Lung (tissue), 12 donors: ENCODE data around the gene CROCC. TPM values are rescaled to one million over a fixed set of nuclear protein-coding genes. Genes with fewer than 3 reads are reported as not detected.
A peak's percentile ranks its signal among the peaks of the same experiment; 100 is the strongest.

Source experiments
- ATAC-seq: fragments of 200-7000 bp; cut with Tn5 transposase; one replicate; pipeline ENCODE4 v1.9.1; 2020; ENCODE audit warnings: moderate number of reproducible peaks; ENCODE audit not compliant: insufficient read depth, low FRiP score
- DNase-seq, 3 donors: peaks; one replicate each; pipeline ENCODE4 v3.0.0-alpha.2; 2013 to 2017
- H3K27ac ChIP-seq, 2 donors: one replicate each; pipeline ENCODE4 v1.5.1; 2013; ENCODE audit warnings: mild to moderate bottlenecking in 2 of 2, moderate library complexity in 2 of 2, control low read depth in 1 of 2, inconsistent platforms in 1 of 2, low read depth in 1 of 2, low read length in 1 of 2
- H3K27me3 ChIP-seq, 3 donors: one replicate each; pipeline ENCODE4 v1.5.1; 2013; ENCODE audit warnings: low read length in 2 of 3; ENCODE audit not compliant: control insufficient read depth in 3 of 3, insufficient read depth in 3 of 3
- H3K36me3 ChIP-seq, 4 donors: one replicate each; pipeline ENCODE4 v1.5.1; 2013; ENCODE audit warnings: low read length in 4 of 4, mild to moderate bottlenecking in 1 of 4, moderate library complexity in 1 of 4; ENCODE audit not compliant: control insufficient read depth in 4 of 4, insufficient read depth in 4 of 4
- H3K4me1 ChIP-seq, 5 donors: one replicate each; pipeline ENCODE4 v1.5.1; 2013; ENCODE audit warnings: low read length in 5 of 5, mild to moderate bottlenecking in 2 of 5, moderate library complexity in 1 of 5; ENCODE audit not compliant: control insufficient read depth in 5 of 5, insufficient read depth in 5 of 5
- H3K4me3 ChIP-seq: one replicate; pipeline ENCODE4 v1.5.1; 2013; ENCODE audit warnings: mild to moderate bottlenecking, control low read depth, moderate library complexity
- H3K9ac ChIP-seq, 2 donors: one replicate each; pipeline ENCODE4 v1.5.1; 2013; ENCODE audit warnings: low read length in 2 of 2, control low read depth in 1 of 2; ENCODE audit not compliant: insufficient read depth in 1 of 2
- H3K9me3 ChIP-seq, 4 donors: one replicate each; pipeline ENCODE4 v1.5.1; 2013; ENCODE audit warnings: low read length in 3 of 4, mild to moderate bottlenecking in 1 of 4, moderate library complexity in 1 of 4; ENCODE audit not compliant: control insufficient read depth in 4 of 4, insufficient read depth in 3 of 4
- WGBS, 2 donors: extraction: QIAGEN DNeasy Blood & Tissue Kit; methylation state at CpG; one replicate each; pipeline ENCODE4 v1.1.7; 2013; 5-methylcytosine and 5-hydroxymethylcytosine counted together
- polyA plus RNA-seq, 2 donors: library from polyadenylated mRNA; stranded (reverse); fragments of 200-250 nt; gene quantifications; one replicate each; pipeline ENCODE4 v1.2.1, GENCODE V29; 2013
- total RNA-seq, 2 donors: library from RNA; depleted of rRNA in 1 of 2; stranded (reverse); fragments of >200 nt in 1 of 2; gene quantifications; one replicate each; pipeline ENCODE4 v1.2.1, GENCODE V29; 2014 to 2021
- TF ChIP-seq, protein P1 (sequence below): IDR thresholded peaks from 2 replicates; pipeline ENCODE4 v1.5.1; 2012; ENCODE audit warnings: mild to moderate bottlenecking; ENCODE audit errors: control extremely low read depth, extremely low read depth
- donor health status: control.
- donor health status: control.
- donor health status: Bipolar disorder and iron deficiency.
- donor health status: healthy.
- donor health status: DM: yes; HTN: yes; CAD: no.

CROCC gene
- total and polyA plus RNA-seq, 4 donors = 14.9 to 42.2 (median 28.5) TPM

DNA sequence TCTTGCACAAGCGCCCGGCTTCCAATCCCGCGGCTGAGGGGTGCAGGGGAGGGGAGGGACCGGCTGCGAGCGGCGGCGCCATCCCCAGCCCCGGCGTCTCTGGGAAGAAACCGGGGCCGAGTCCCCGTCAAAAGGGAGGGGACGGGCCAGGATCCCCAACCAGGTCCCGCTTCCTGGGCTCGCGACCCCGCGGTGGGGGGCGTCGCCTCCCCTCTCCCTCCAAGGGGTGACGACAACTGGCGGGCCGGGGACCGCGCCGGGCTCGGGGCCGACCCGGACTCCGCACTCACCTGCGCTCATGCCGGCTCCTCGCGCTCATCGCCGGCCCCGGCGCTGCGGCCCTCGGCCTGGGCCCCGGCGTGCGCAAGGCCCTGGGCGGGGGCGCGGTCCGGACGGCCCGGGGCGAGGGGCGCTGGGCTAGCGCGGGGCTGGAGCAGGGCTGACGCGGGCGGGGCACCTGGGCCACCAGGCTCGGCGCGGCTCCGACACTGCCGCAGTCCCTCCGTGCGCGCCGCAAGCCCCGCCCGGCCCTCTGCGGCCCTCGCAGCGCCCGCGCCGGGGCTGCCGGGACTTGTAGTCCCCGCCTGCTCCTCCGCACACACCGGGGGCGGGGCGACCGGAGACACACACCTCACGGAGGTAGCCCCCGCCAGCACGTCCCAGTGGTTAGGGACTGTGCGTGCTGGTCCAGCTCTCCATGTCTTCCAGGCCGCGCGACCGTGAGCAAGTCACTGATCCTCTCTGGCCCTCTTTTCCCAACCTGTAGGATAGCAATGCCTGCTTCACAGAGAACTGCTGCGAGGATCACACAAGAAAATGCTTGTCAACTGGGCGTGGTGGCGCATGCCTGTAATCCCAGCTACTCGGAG, 89.9 kb downstream of the CROCC start, which contains the start of gene ATP13A2:
ATP13A2 (minus strand) TSS at position 490 of the 869 bp plus-strand sequence; CDS start at position 300, 190 bp downstream.
- peak; percentile 67 to 84 (median 70) for DNase-seq
- WGBS, 2 donors = 1 to 2% methylated on average over 58 to 94 of the region's 94 CpGs
- Histone ChIP-seq H3K36me3 (no peaks in the 10 kb centered on the region), H3K4me3 (peak within 1 kb of the TSS; percentile 86), H3K9me3 (no peaks in the 10 kb centered on the region), H3K27me3 (no peaks in the 10 kb centered on the region), H3K27ac (peak within 1 kb of the TSS in 1 of 2 donors; percentile 43), H3K9ac (peak within 1 kb of the TSS in 1 of 2 donors; percentile 46), H3K4me1 (peaks cover 0 to 16% (median 3%) of the 10 kb centered on the region in 5 donors)
- ATAC-seq = peak; percentile 90
- TF ChIP-seq, protein P1, sequence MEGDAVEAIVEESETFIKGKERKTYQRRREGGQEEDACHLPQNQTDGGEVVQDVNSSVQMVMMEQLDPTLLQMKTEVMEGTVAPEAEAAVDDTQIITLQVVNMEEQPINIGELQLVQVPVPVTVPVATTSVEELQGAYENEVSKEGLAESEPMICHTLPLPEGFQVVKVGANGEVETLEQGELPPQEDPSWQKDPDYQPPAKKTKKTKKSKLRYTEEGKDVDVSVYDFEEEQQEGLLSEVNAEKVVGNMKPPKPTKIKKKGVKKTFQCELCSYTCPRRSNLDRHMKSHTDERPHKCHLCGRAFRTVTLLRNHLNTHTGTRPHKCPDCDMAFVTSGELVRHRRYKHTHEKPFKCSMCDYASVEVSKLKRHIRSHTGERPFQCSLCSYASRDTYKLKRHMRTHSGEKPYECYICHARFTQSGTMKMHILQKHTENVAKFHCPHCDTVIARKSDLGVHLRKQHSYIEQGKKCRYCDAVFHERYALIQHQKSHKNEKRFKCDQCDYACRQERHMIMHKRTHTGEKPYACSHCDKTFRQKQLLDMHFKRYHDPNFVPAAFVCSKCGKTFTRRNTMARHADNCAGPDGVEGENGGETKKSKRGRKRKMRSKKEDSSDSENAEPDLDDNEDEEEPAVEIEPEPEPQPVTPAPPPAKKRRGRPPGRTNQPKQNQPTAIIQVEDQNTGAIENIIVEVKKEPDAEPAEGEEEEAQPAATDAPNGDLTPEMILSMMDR = no peak

DNA sequence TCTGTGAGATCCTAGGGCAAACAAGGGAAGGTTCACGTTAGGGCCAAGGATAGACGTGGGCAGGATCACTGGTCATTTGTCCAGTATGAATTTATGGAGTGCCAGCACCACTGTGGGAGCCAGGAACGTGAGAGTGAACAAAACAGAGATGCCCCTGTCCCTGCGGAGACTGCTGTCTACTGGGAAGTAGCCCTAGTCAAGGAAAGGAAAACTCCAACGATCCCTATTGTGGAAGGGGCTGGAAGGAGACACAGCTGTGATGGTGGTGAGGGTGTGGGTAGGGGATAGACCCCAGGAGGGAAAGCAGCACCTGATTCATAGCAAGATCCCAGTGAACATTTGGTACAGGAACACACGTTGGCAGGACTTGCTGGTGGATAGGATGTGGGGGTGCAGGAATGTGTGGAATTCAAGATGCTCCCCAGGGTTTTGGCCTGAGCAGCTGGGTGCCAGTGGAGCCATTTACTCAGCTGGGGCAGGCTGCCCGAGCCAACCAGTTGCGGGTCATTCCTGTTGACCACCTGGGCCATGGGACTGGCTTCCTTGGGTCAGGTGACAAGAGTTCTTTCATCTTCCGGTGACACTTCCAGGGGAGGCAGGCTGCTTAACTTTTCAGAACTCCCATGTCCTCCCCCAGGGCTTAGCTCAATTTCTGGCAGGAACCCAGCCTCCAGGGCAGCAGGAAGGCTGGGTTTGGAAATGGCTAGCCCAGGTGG, 91.2 kb downstream of the CROCC start:
- Histone ChIP-seq H3K4me3 (no peak overlapping the region), H3K9me3 (no peaks in the 10 kb centered on the region), H3K27me3 (no peaks in the 10 kb centered on the region), H3K9ac (no peak overlapping the region), H3K27ac (no peak overlapping the region), H3K36me3 (peaks cover 0 to under 1% (median under 1%) of the 10 kb centered on the region in 4 donors), H3K4me1 (peaks cover 0 to 16% (median 3%) of the 10 kb centered on the region in 5 donors)
- WGBS, 2 donors = 77 to 85% methylated on average over 9 of the region's 9 CpGs
- no peak for ATAC-seq
- DNase-seq = no peak
- TF ChIP-seq, protein P1 = no peak

DNA sequence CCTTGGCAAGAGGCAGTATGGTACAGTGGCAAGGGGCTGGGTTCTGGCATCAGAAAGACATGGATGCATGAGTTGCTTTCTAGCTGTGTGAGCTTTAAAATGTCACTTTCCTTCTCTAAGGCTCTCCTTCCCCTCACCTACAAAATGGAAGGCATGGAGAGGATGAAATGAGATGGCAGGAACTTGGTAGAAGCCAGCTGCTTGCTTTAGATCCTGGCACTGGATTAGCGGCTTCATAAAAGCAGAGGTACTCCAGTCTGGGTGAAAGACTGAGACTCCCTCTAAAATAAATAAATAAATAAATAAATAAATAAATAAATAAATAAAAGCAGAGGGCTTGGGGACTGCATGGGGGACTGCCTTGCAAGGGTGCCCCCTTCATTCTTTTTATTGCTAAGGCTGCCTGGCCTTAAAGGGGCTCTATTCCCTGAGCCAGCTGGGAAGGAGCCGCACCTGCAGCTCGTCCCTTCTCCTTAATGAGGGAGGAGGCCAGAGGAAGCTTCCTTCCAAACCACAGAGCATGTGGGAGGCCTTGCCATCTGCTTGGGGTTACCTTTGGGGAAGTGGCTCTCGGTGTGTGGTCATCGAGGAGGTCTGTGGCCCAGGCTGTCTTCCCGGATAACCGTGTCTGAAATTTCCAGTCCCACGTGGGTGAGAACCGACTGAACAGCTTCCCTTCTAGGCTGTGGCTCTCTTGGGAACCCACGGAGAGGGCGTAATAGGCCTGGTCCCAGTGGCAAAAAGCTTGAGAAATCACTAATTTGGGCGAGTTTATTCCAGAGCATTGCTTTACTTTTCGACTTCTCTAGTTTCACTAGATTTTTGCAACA, 92.0 kb downstream of the CROCC start:
- Histone ChIP-seq H3K36me3 (peaks cover 3 to 6% (median 4%) of the 10 kb centered on the region in 4 donors), H3K4me1 (peaks cover 0 to 16% (median 3%) of the 10 kb centered on the region in 5 donors), H3K27ac (no peak overlapping the region), H3K27me3 (no peaks in the 10 kb centered on the region), H3K9me3 (no peaks in the 10 kb centered on the region), H3K9ac (no peak overlapping the region), H3K4me3 (no peak overlapping the region)
- WGBS, 2 donors = 37 to 69% methylated on average over 13 of the region's 13 CpGs
- no peak for ATAC-seq
- DNase-seq = no peak
- TF ChIP-seq, protein P1 = no peak
